IPS-20b (cell line): ENCODE measurements around the gene PIH1D2.
"Not testable (repeated sequence)": the region's sequence is repeated elsewhere in the genome, so short reads cannot be mapped to it uniquely, and the experiment has no call there.

ENCODE experiments used
- H3K27ac ChIP-seq: one replicate; pipeline ENCODE4 v1.5.1; 2013; ENCODE audit warnings: low read length
- H3K27me3 ChIP-seq: 2 replicates; pipeline ENCODE4 v1.6.1; 2013; ENCODE audit warnings: mild to moderate bottlenecking, low read length, inconsistent platforms; ENCODE audit not compliant: insufficient read depth
- H3K36me3 ChIP-seq: 2 replicates; pipeline ENCODE4 v1.6.1; 2013; ENCODE audit warnings: low read depth, mild to moderate bottlenecking, inconsistent platforms, low read length, moderate library complexity; ENCODE audit not compliant: insufficient read depth
- H3K4me1 ChIP-seq: 2 replicates; pipeline ENCODE4 v1.6.1; 2013; ENCODE audit warnings: mild to moderate bottlenecking, control low read depth, inconsistent platforms, low read length, moderate library complexity; ENCODE audit not compliant: insufficient read depth
- H3K4me3 ChIP-seq: 2 replicates; pipeline ENCODE4 v1.5.1; 2013; ENCODE audit warnings: mild to moderate bottlenecking, low read length, inconsistent platforms
- H3K9ac ChIP-seq: 2 replicates; pipeline ENCODE4 v1.6.1; 2013; ENCODE audit warnings: low read depth, mild to moderate bottlenecking, inconsistent platforms, low read length, moderate library complexity
- H3K9me3 ChIP-seq: 2 replicates; pipeline ENCODE4 v1.6.1; 2013; ENCODE audit warnings: mild to moderate bottlenecking, low read depth, low read length, inconsistent platforms; ENCODE audit not compliant: insufficient read depth

The PIH1D2 gene

GRCh38 chr11:112096194-112096593, 22.4 kb upstream of the PIH1D2 start:
- Histone ChIP-seq H3K9me3 (no peaks in the 10 kb centered on the region), H3K9ac (no peak overlapping the region), H3K4me3 (no peak overlapping the region), H3K4me1 (no peaks in the 10 kb centered on the region), H3K27me3 (no peaks in the 10 kb centered on the region), H3K27ac (no peak overlapping the region), H3K36me3 (peaks cover 52% of the 10 kb centered on the region)

- H3K36me3 ChIP-seq: peaks cover 61% of the 10 kb centered on the region
- H3K4me1 ChIP-seq, H3K9me3 ChIP-seq, H3K27ac ChIP-seq, H3K9ac ChIP-seq, H3K27me3 ChIP-seq, H3K4me3 ChIP-seq: not testable (repeated sequence)
Measured at GRCh38 chr11:112095302-112095701, 21.5 kb upstream of the PIH1D2 start.

GRCh38 chr11:112087212-112087611, 13.4 kb upstream of the PIH1D2 start:
- H3K4me3 ChIP-seq: peak overlapping the region; percentile 84
- H3K36me3 ChIP-seq: peaks cover 77% of the 10 kb centered on the region
- no peaks in the 10 kb centered on the region for H3K27me3 ChIP-seq
- H3K9me3 ChIP-seq: no peaks in the 10 kb centered on the region
- peak overlapping the region; percentile 86 for H3K9ac ChIP-seq
- peak overlapping the region; percentile 73 for H3K27ac ChIP-seq
- peaks cover 4% of the 10 kb centered on the region; the same call in 1 of the 2 replicates for H3K4me1 ChIP-seq

GRCh38 chr11:112086422-112087191, 12.8 kb upstream of the PIH1D2 start, which contains the start of the genes SDHD and TIMM8B:
TSS of gene SDHD (plus strand) at chr11:112086873. CDS start at chr11:112086908, 35 bp downstream.
TSS of gene TIMM8B (minus strand) at chr11:112086756. CDS start at chr11:112086723, 33 bp downstream.
- Histone ChIP-seq H3K4me1 (peaks cover 4% of the 10 kb centered on the region; the same call in 1 of the 2 replicates), H3K27ac (peak within 1 kb of the TSS; percentile 73), H3K9me3 (no peaks in the 10 kb centered on the region), H3K27me3 (no peaks in the 10 kb centered on the region), H3K9ac (peak within 1 kb of the TSS; percentile 86), H3K36me3 (peaks cover 77% of the 10 kb centered on the region), H3K4me3 (peak within 1 kb of the TSS; percentile 84)

- H3K9me3 ChIP-seq: no peaks in the 10 kb centered on the region
- peak overlapping the region; percentile 10 for H3K27ac ChIP-seq
- H3K4me1 ChIP-seq: peaks cover 4% of the 10 kb centered on the region; the same call in 1 of the 2 replicates
- H3K4me3 ChIP-seq: peak overlapping the region; percentile 84
- no peaks in the 10 kb centered on the region for H3K27me3 ChIP-seq
- peak overlapping the region; percentile 86 for H3K9ac ChIP-seq
- H3K36me3 ChIP-seq: peaks cover 72% of the 10 kb centered on the region
Measured at GRCh38 chr11:112085822-112086421, 12.1 kb upstream of the PIH1D2 start.

- Histone ChIP-seq H3K4me1 (peaks cover 4% of the 10 kb centered on the region; the same call in 1 of the 2 replicates), H3K36me3 (peaks cover 69% of the 10 kb centered on the region), H3K9me3 (no peaks in the 10 kb centered on the region)
Measured at GRCh38 chr11:112082729-112083128, 8.9 kb upstream of the PIH1D2 start.

GRCh38 chr11:112062923-112063322, 10.9 kb downstream of the PIH1D2 start:
- no peak overlapping the region for H3K9ac ChIP-seq
- no peaks in the 10 kb centered on the region for H3K4me1 ChIP-seq
- no peak overlapping the region for H3K4me3 ChIP-seq
- H3K27ac ChIP-seq: no peak overlapping the region
- H3K9me3 ChIP-seq: no peaks in the 10 kb centered on the region
- H3K36me3 ChIP-seq: peaks cover 57% of the 10 kb centered on the region
- H3K27me3 ChIP-seq: no peaks in the 10 kb centered on the region

More at GRCh38 chr11:112082729-112083128, 8.9 kb upstream of the PIH1D2 start:
- no peaks in the 10 kb centered on the region for H3K27me3 ChIP-seq
- no peak overlapping the region for H3K9ac ChIP-seq
- H3K4me3 ChIP-seq: no peak overlapping the region
- H3K27ac ChIP-seq: no peak overlapping the region

- H3K4me3 ChIP-seq: no peak overlapping the region
- no peak overlapping the region for H3K9ac ChIP-seq
- H3K4me1 ChIP-seq: no peaks in the 10 kb centered on the region
- no peak overlapping the region for H3K27ac ChIP-seq
- peaks cover 84% of the 10 kb centered on the region for H3K36me3 ChIP-seq
- H3K9me3 ChIP-seq: no peaks in the 10 kb centered on the region
- no peaks in the 10 kb centered on the region for H3K27me3 ChIP-seq
Measured at GRCh38 chr11:112058103-112058502, 15.7 kb downstream of the PIH1D2 start.

- Histone ChIP-seq H3K27ac (no peak overlapping the region), H3K9me3 (no peaks in the 10 kb centered on the region), H3K36me3 (peaks cover 82% of the 10 kb centered on the region), H3K4me3 (no peak overlapping the region), H3K9ac (no peak overlapping the region), H3K4me1 (no peaks in the 10 kb centered on the region), H3K27me3 (no peaks in the 10 kb centered on the region)
Measured at GRCh38 chr11:112057170-112057569, 16.6 kb downstream of the PIH1D2 start.

- Histone ChIP-seq H3K9ac (no peak overlapping the region), H3K27ac (no peak overlapping the region), H3K36me3 (peaks cover 85% of the 10 kb centered on the region), H3K4me3 (no peak overlapping the region), H3K27me3 (no peaks in the 10 kb centered on the region), H3K4me1 (no peaks in the 10 kb centered on the region), H3K9me3 (no peaks in the 10 kb centered on the region)
Measured at GRCh38 chr11:112051768-112052167, 22.0 kb downstream of the PIH1D2 start.

- no peaks in the 10 kb centered on the region for H3K4me1 ChIP-seq
- H3K36me3 ChIP-seq: peaks cover 85% of the 10 kb centered on the region
- no peaks in the 10 kb centered on the region for H3K9me3 ChIP-seq
- no peak overlapping the region for H3K27ac ChIP-seq
- no peak overlapping the region for H3K4me3 ChIP-seq
- no peak overlapping the region for H3K9ac ChIP-seq
- no peaks in the 10 kb centered on the region for H3K27me3 ChIP-seq
Measured at GRCh38 chr11:112050721-112051120, 23.1 kb downstream of the PIH1D2 start.

- Histone ChIP-seq H3K27me3 (no peaks in the 10 kb centered on the region), H3K9ac (no peak overlapping the region), H3K4me1 (no peaks in the 10 kb centered on the region), H3K36me3 (peaks cover 92% of the 10 kb centered on the region), H3K27ac (no peak overlapping the region), H3K9me3 (no peaks in the 10 kb centered on the region), H3K4me3 (no peak overlapping the region)
Measured at GRCh38 chr11:112049777-112050176, 24.0 kb downstream of the PIH1D2 start.
